HepG2 (cell line): Measurements from ENCODE around the gene KRTAP10-8. TPM values are rescaled to one million over a fixed set of nuclear protein-coding genes. Genes with fewer than 3 reads are reported as not detected.

Experiments
- CBFB ChIP-seq: sonication (generic); formaldehyde crosslinking; IDR thresholded peaks from 2 replicates; pipeline ENCODE4 v1.4.0; 2020; ENCODE audit warnings: missing genetic modification reagents
- CCAR2 ChIP-seq: fragments of 200-400 bp; formaldehyde crosslinking; optimal IDR thresholded peaks from 2 replicates; pipeline ENCODE3; 2018; ENCODE audit warnings: low read depth, mild to moderate bottlenecking, low read length, moderate library complexity
- CREB3 ChIP-seq: sonication (generic); formaldehyde crosslinking; IDR thresholded peaks from 2 replicates; pipeline ENCODE4 v1.5.0; 2020; ENCODE audit warnings: missing genetic modification reagents
- DBP ChIP-seq: sonication (generic); formaldehyde crosslinking; IDR thresholded peaks from 2 replicates; pipeline ENCODE4 v1.4.0; 2020; ENCODE audit warnings: missing genetic modification reagents; ENCODE audit errors: not compliant biosample characterization
- DPF2 ChIP-seq: sonication (generic); formaldehyde crosslinking; IDR thresholded peaks from 2 replicates; pipeline ENCODE4 v1.4.0; 2020; ENCODE audit warnings: mild to moderate bottlenecking, low read depth, missing genetic modification reagents, borderline replicate concordance
- HMGXB3 ChIP-seq: sonication (generic); formaldehyde crosslinking; IDR thresholded peaks from 2 replicates; pipeline ENCODE4 v1.4.0; 2020; ENCODE audit warnings: missing genetic modification reagents, borderline replicate concordance
- ISX ChIP-seq: sonication (generic); formaldehyde crosslinking; conservative IDR thresholded peaks from 2 replicates; pipeline ENCODE4 v1.5.0; 2020; ENCODE audit warnings: missing genetic modification reagents
- RBM22 ChIP-seq: fragments of 200-400 bp; formaldehyde crosslinking; optimal IDR thresholded peaks from 2 replicates; pipeline ENCODE3; 2017; ENCODE audit warnings: mild to moderate bottlenecking, low read length, moderate library complexity
- REL ChIP-seq: sonication (generic); formaldehyde crosslinking; conservative IDR thresholded peaks from 2 replicates; pipeline ENCODE4 v1.8.0; 2022; ENCODE audit warnings: mild to moderate bottlenecking, missing genetic modification reagents, moderate library complexity
- TAF1 ChIP-seq: sonication (generic); formaldehyde crosslinking; IDR thresholded peaks from 2 replicates; pipeline ENCODE4 v1.4.0; 2020; ENCODE audit warnings: missing genetic modification reagents
- THRA ChIP-seq: sonication (generic); formaldehyde crosslinking; IDR thresholded peaks from 2 replicates; pipeline ENCODE4 v1.4.0; 2020; ENCODE audit warnings: missing genetic modification reagents, borderline replicate concordance
- TRIM24 ChIP-seq: sonication (generic); formaldehyde crosslinking; IDR thresholded peaks from 2 replicates; pipeline ENCODE4 v1.8.0; 2022; ENCODE audit warnings: mild to moderate bottlenecking, missing genetic modification reagents
- XBP1 ChIP-seq: sonication (generic); formaldehyde crosslinking; IDR thresholded peaks from 2 replicates; pipeline ENCODE4 v1.5.0; 2020; ENCODE audit warnings: missing genetic modification reagents
- ZNF256 ChIP-seq: sonication (generic); formaldehyde crosslinking; conservative IDR thresholded peaks from 2 replicates; pipeline ENCODE4 v1.4.0; 2020; ENCODE audit warnings: missing genetic modification reagents
- ZNF333 ChIP-seq: sonication (generic); formaldehyde crosslinking; IDR thresholded peaks from 2 replicates; pipeline ENCODE4 v1.4.0; 2020; ENCODE audit warnings: mild to moderate bottlenecking, missing genetic modification reagents, borderline replicate concordance
- ZNF431 ChIP-seq: sonication (generic); formaldehyde crosslinking; IDR thresholded peaks from 2 replicates; pipeline ENCODE4 v1.9.0; 2022; ENCODE audit warnings: missing genetic modification reagents, low read depth, mild to moderate bottlenecking, borderline replicate concordance
- ZXDC ChIP-seq: sonication (generic); formaldehyde crosslinking; IDR thresholded peaks from 2 replicates; pipeline ENCODE4 v1.5.0; 2020; ENCODE audit warnings: mild to moderate bottlenecking, missing genetic modification reagents
- polyA plus RNA-seq, 8 experiments: library from polyadenylated mRNA; depleted of rRNA in 3 of 8; stranded (reverse) in 7 of 8; unstranded in 1 of 8; fragments of >200 nt; fragmentation: Illumina TruSeq in 4 of 8; extraction: Trizol in 4 of 8; gene quantifications; 2 replicates each; pipeline versions ENCODE4 v1.2.1 to v1.2.3, GENCODE V29; 2011 to 2016; ENCODE audit warnings: low read depth in 4 of 8, missing spikeins in 1 of 8, mixed read lengths in 1 of 8; ENCODE audit not compliant: insufficient read depth in 1 of 8
- total RNA-seq, 5 experiments: library from RNA; depleted of rRNA; stranded (reverse); fragments of >200 nt; fragmentation: Illumina TruSeq; extraction: Trizol; gene quantifications; 2 replicates each; pipeline ENCODE4 v1.2.3, GENCODE V29; 2016; ENCODE audit warnings: low read depth in 1 of 5

The KRTAP10-8 gene
- total and polyA plus RNA-seq, 2 of the 13 experiments (the other 11 are each of a cell fraction or from before 2014, with no cell fraction given): not detected

- TF ChIP-seq DBP (CRISPR knock-in tag): no peak
- 0 out of 2 replicates have a peak, but pooled peaks have one; percentile 61 for TF ChIP-seq ZNF431 (CRISPR knock-in tag)
- TF ChIP-seq HMGXB3: no peak
- TF ChIP-seq ZNF333: no peak
- no peak for TF ChIP-seq ZNF256 (CRISPR knock-in tag)
- no peak for TF ChIP-seq CCAR2
- TF ChIP-seq TAF1: no peak
- TF ChIP-seq ZXDC: no peak
- no peak for TF ChIP-seq XBP1
- TF ChIP-seq CREB3: peak; percentile 40; the same call in 1 of the 2 replicates
- TF ChIP-seq TRIM24: peak; percentile 87
- no peak for TF ChIP-seq ISX (CRISPR knock-in tag)
- TF ChIP-seq THRA (CRISPR knock-in tag): peak; percentile 66; the same call in 1 of the 2 replicates
- TF ChIP-seq CBFB: 0 out of 2 replicates have a peak, but pooled peaks have one; percentile 33
- TF ChIP-seq RBM22: no peak
- TF ChIP-seq REL: 0 out of 2 replicates have a peak, but pooled peaks have one; percentile 39
- TF ChIP-seq DPF2 (CRISPR knock-in tag): peak; percentile 40; the same call in 1 of the 2 replicates
These were observed 18.1 kb upstream of the KRTAP10-8 start (continued) for GRCh38 chr21:44593598-44594405.
